K562 (cell line): ENCODE results near the gene SAMD11. TPM values are rescaled to one million over a fixed set of nuclear protein-coding genes. Genes with fewer than 3 reads are reported as not detected.
A peak's percentile ranks its signal among the peaks of the same experiment; 100 is the strongest.

Experiments used
- E2F8 ChIP-seq: fragments of 450-650 bp; IDR thresholded peaks from 2 replicates; pipeline ENCODE4 v1.7.1; 2018; ENCODE audit warnings: mild to moderate bottlenecking, low read depth; ENCODE audit not compliant: partially characterized antibody
- EP300 ChIP-seq: IDR thresholded peaks from 2 replicates; pipeline ENCODE4 v1.6.1; 2012; ENCODE audit warnings: low read length, improper control_type of control experiment
- HDAC1 ChIP-seq, 2 experiments: fragments of 450-650 bp; IDR thresholded peaks; 2 replicates each; pipeline ENCODE4 v1.6.1; 2016 to 2017; ENCODE audit warnings: inconsistent platforms in 1 of 2, mild to moderate bottlenecking in 1 of 2, moderate library complexity in 1 of 2
- MCM3 ChIP-seq: fragments of 450-650 bp; IDR thresholded peaks from 2 replicates; pipeline ENCODE4 v1.6.1; 2016
- MLX ChIP-seq, 2 experiments: fragments of 450-650 bp in 1 of 2; sonication (generic) in 1 of 2; formaldehyde crosslinking; conservative IDR thresholded peaks; 2 replicates each; pipeline versions ENCODE4 v1.4.0 to v1.8.1; 2020 to 2022; ENCODE audit warnings: mild to moderate bottlenecking in 1 of 2, missing genetic modification reagents in 1 of 2
- MXI1 ChIP-seq: IDR thresholded peaks from 2 replicates; pipeline ENCODE4 v1.6.1; 2011; ENCODE audit warnings: low read depth, mild to moderate bottlenecking, improper control_type of control experiment, low read length
- MYC ChIP-seq, 2 experiments: fragments of 250-450 bp in 1 of 2; sonication (Bioruptor Pico) in 1 of 2; IDR thresholded peaks; 2 replicates each; pipeline versions ENCODE4 v1.5.1 to v1.6.1; 2012 to 2021; ENCODE audit warnings: low read depth in 2 of 2, borderline replicate concordance in 1 of 2, improper control_type of control experiment in 1 of 2, low read length in 1 of 2, mild to moderate bottlenecking in 1 of 2, moderate library complexity in 1 of 2
- NRF1 ChIP-seq, 2 experiments: fragments of 450-650 bp; IDR thresholded peaks in 1 of 2; conservative IDR thresholded peaks in 1 of 2; 2 replicates each; pipeline ENCODE4 v1.6.1; 2014; ENCODE audit warnings: mild to moderate bottlenecking in 2 of 2
- RFX1 ChIP-seq: fragments of 450-650 bp; IDR thresholded peaks from 2 replicates; pipeline ENCODE4 v1.6.1; 2016; ENCODE audit warnings: mild to moderate bottlenecking, moderate library complexity
- SPI1 ChIP-seq: IDR thresholded peaks from 2 replicates; pipeline ENCODE4 v1.6.1; 2011; ENCODE audit warnings: low read depth, low read length, control low read depth, borderline replicate concordance
- VEZF1 ChIP-seq: fragments of 200-800 bp; sonication (Bioruptor generic); IDR thresholded peaks from 2 replicates; pipeline ENCODE4 v1.6.1; 2017; ENCODE audit warnings: missing genetic modification characterization, missing compliant biosample characterization
- YY1 ChIP-seq, 3 experiments: IDR thresholded peaks; 2 replicates each; pipeline ENCODE4 v1.6.1; 2011; ENCODE audit warnings: low read length in 2 of 3, mild to moderate bottlenecking in 2 of 3, moderate library complexity in 2 of 3, borderline replicate concordance in 1 of 3, control low read depth in 1 of 3, low read depth in 1 of 3; ENCODE audit not compliant: insufficient read depth in 3 of 3, insufficient replicate concordance in 2 of 3, control insufficient read depth in 1 of 3, insufficient read length in 1 of 3; ENCODE audit errors: extremely low read depth in 1 of 3
- ZNF449 ChIP-seq: fragments of 250-450 bp; sonication (Bioruptor Pico); IDR thresholded peaks from 2 replicates; pipeline ENCODE4 v1.8.0; 2022; ENCODE audit warnings: moderate library complexity, mild to moderate bottlenecking, inconsistent platforms
- ZSCAN29 ChIP-seq: fragments of 450-650 bp; IDR thresholded peaks from 2 replicates; pipeline ENCODE4 v1.6.1; 2017
- polyA plus RNA-seq, 8 experiments: library from polyadenylated mRNA; depleted of rRNA in 4 of 8; stranded (reverse) in 5 of 8; unstranded in 3 of 8; fragments of >200 nt; fragmentation: Nextera tagmentation in 2 of 8; fragmentation: Illumina TruSeq in 1 of 8; extraction: Ambion mirVana in 2 of 8; extraction: Trizol in 1 of 8; gene quantifications; 2 replicates each; pipeline versions ENCODE4 v1.2.1 to v1.2.3, GENCODE V29; 2011 to 2014; ENCODE audit warnings: inconsistent platforms in 1 of 8, missing spikeins in 1 of 8
- total RNA-seq, 7 experiments: library from RNA; depleted of rRNA in 6 of 7; stranded (reverse); fragments of >200 nt in 6 of 7; fragmentation: Illumina TruSeq in 2 of 7; extraction: Trizol in 2 of 7; gene quantifications; 2 replicates each; pipeline versions ENCODE4 v1.2.1 to v1.2.3, GENCODE V29; 2011 to 2021; ENCODE audit warnings: low replicate concordance in 1 of 7
- TF ChIP-seq, protein P1 (sequence below): fragments of 250-450 bp; sonication (Bioruptor Pico); IDR thresholded peaks from 2 replicates; pipeline ENCODE4 v1.9.0; 2021; ENCODE audit warnings: mild to moderate bottlenecking, inconsistent platforms

Gene SAMD11
- total and polyA plus RNA-seq, 9 of the 15 experiments (the other 6 are each of a cell fraction or from before 2014, with no cell fraction given) = 0.07 to 0.82 (median 0.11) TPM; not detected in 2

GRCh38 chr1:958823-959730, 35.4 kb downstream of the SAMD11 start, which contains the start of gene NOC2L (continued):
- TF ChIP-seq ZNF449 (CRISPR knock-in tag) = no peak
- peak; percentile 83 for TF ChIP-seq NRF1 (conservative IDR thresholded peaks at IDR 0.05 in 1 of 2, IDR thresholded peaks at IDR 0.05 in 1 of 2)
- peak; percentile 94 for TF ChIP-seq MYC (IDR thresholded peaks at IDR 0.05; ENCODE audit: low read depth, low read length)
- peak; percentile 92; the same call in 1 of the 2 replicates for TF ChIP-seq MYC (CRISPR knock-in tag; IDR thresholded peaks at IDR 0.05; ENCODE audit: borderline replicate concordance, low read depth)
- TF ChIP-seq HDAC1 (IDR thresholded peaks at IDR 0.05) = peak in 1 of 2 experiments; percentile 98; a peak in 3 of 4 replicates
- TF ChIP-seq EP300 = no peak
- peak; percentile 79 for TF ChIP-seq MXI1
- peak; percentile 46; the same call in 1 of the 2 replicates for TF ChIP-seq SPI1
- TF ChIP-seq VEZF1 (CRISPR knock-in tag) = peak; percentile 59; the same call in 1 of the 2 replicates
- TF ChIP-seq YY1 (IDR thresholded peaks at IDR 0.05; ENCODE audit: borderline replicate concordance in 1 of 3, control insufficient read depth in 1 of 3, extremely low read depth in 1 of 3, insufficient read depth in 3 of 3, insufficient read length in 1 of 3, insufficient replicate concordance in 2 of 3, low read depth in 1 of 3, low read length in 2 of 3) = peak; percentile 68 to 95 (median 92)
- TF ChIP-seq E2F8 = peak; percentile 76
- TF ChIP-seq MLX (CRISPR knock-in tag; conservative IDR thresholded peaks at IDR 0.05) = 0 out of 4 replicates have a peak, but pooled peaks have one; percentile 27 to 28
- TF ChIP-seq RFX1 = no peak; the same call in 1 of the 2 replicates
- TF ChIP-seq, protein P1, sequence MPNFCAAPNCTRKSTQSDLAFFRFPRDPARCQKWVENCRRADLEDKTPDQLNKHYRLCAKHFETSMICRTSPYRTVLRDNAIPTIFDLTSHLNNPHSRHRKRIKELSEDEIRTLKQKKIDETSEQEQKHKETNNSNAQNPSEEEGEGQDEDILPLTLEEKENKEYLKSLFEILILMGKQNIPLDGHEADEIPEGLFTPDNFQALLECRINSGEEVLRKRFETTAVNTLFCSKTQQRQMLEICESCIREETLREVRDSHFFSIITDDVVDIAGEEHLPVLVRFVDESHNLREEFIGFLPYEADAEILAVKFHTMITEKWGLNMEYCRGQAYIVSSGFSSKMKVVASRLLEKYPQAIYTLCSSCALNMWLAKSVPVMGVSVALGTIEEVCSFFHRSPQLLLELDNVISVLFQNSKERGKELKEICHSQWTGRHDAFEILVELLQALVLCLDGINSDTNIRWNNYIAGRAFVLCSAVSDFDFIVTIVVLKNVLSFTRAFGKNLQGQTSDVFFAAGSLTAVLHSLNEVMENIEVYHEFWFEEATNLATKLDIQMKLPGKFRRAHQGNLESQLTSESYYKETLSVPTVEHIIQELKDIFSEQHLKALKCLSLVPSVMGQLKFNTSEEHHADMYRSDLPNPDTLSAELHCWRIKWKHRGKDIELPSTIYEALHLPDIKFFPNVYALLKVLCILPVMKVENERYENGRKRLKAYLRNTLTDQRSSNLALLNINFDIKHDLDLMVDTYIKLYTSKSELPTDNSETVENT = 0 out of 2 replicates have a peak, but pooled peaks have one; percentile 32
- TF ChIP-seq MCM3 = no peak
- peak; percentile 58; the same call in 1 of the 2 replicates for TF ChIP-seq ZSCAN29
